GM18517 (cell line): Measurements from ENCODE around the gene TAPT1.

Source experiments
- ATAC-seq: cut with Tn5 transposase; IDR thresholded peaks from one replicate; pipeline ENCODE4 v1.9.1; 2021; ENCODE audit warnings: mild to moderate bottlenecking, moderate library complexity; ENCODE audit not compliant: unreplicated experiment

TAPT1 gene

GRCh38 chr4:16139066-16139945 is 87.0 kb downstream of the TAPT1 start:
- no peak for ATAC-seq

GRCh38 chr4:16136827-16137226 is 89.4 kb downstream of the TAPT1 start:
- no peak for ATAC-seq

- no peak for ATAC-seq
Observed at GRCh38 chr4:16136311-16136710, 90.0 kb downstream of the TAPT1 start.

GRCh38 chr4:16133406-16133805 is 92.9 kb downstream of the TAPT1 start:
- ATAC-seq, result no peak

GRCh38 chr4:16131293-16131692 is 95.0 kb downstream of the TAPT1 start:
- no peak for ATAC-seq

GRCh38 chr4:16129336-16129735 is 96.9 kb downstream of the TAPT1 start:
- ATAC-seq, result no peak

- ATAC-seq, result no peak
Observed at GRCh38 chr4:16126714-16127113, 99.6 kb downstream of the TAPT1 start.

- ATAC-seq, result no peak
Observed at GRCh38 chr4:16125571-16126445, 100.5 kb downstream of the TAPT1 start.

GRCh38 chr4:16124232-16124631 is 102.0 kb downstream of the TAPT1 start:
- ATAC-seq, result no peak

- ATAC-seq, result no peak
Observed at GRCh38 chr4:16123356-16124084, 102.8 kb downstream of the TAPT1 start.

GRCh38 chr4:16122784-16123183 is 103.5 kb downstream of the TAPT1 start:
- no peak for ATAC-seq

- no peak for ATAC-seq
Observed at GRCh38 chr4:16122308-16122711, 104.0 kb downstream of the TAPT1 start.

- no peak for ATAC-seq
Observed at GRCh38 chr4:16120720-16121119, 105.6 kb downstream of the TAPT1 start.

GRCh38 chr4:16119981-16120380 is 106.3 kb downstream of the TAPT1 start:
- no peak for ATAC-seq

- ATAC-seq, result no peak
Observed at GRCh38 chr4:16118090-16118489, 108.2 kb downstream of the TAPT1 start.

- ATAC-seq, result no peak
Observed at GRCh38 chr4:16117164-16117563, 109.1 kb downstream of the TAPT1 start.

GRCh38 chr4:16116493-16116990 is 109.7 kb downstream of the TAPT1 start:
- no peak for ATAC-seq

GRCh38 chr4:16116019-16116418 is 110.3 kb downstream of the TAPT1 start:
- ATAC-seq, result no peak

GRCh38 chr4:16114546-16114945 is 111.7 kb downstream of the TAPT1 start:
- ATAC-seq, result no peak

- ATAC-seq, result no peak
Observed at GRCh38 chr4:16113741-16114140, 112.5 kb downstream of the TAPT1 start.

GRCh38 chr4:16111533-16111932 is 114.7 kb downstream of the TAPT1 start:
- ATAC-seq, result no peak
